GM23338 (cell line): ENCODE results near the gene ZPLD1. TPM values are rescaled to one million over a fixed set of nuclear protein-coding genes. Genes with fewer than 3 reads are reported as not detected.

Experiments
- ATAC-seq: fragments of 200-7000 bp; cut with Tn5 transposase; 3 replicates; pipeline ENCODE4 v1.9.1; 2020
- DNase-seq: peaks from one replicate; pipeline ENCODE4 v3.0.0-alpha.2; 2015; ENCODE audit warnings: low spot score
- H2AFZ ChIP-seq: fragments of 200-600 bp; sonication (generic); 2 replicates; pipeline ENCODE4 v1.8.0; 2016; ENCODE audit warnings: antibody characterized with exemption, mild to moderate bottlenecking, moderate library complexity
- H3F3A ChIP-seq: fragments of 200-600 bp; sonication (generic); replicated peaks from 2 replicates; pipeline ENCODE4 v1.8.0; 2017; ENCODE audit warnings: antibody characterized with exemption, mixed run types, low read depth
- H3K27ac ChIP-seq: fragments of 200-600 bp; sonication (generic); 2 replicates; pipeline ENCODE4 v1.6.1; 2016; ENCODE audit warnings: low read depth
- H3K27me3 ChIP-seq: fragments of 200-600 bp; sonication (generic); 2 replicates; pipeline ENCODE4 v1.8.0; 2016; ENCODE audit warnings: mild to moderate bottlenecking, mixed run types, moderate library complexity; ENCODE audit not compliant: insufficient read depth
- H3K36me3 ChIP-seq: fragments of 200-600 bp; sonication (generic); 2 replicates; pipeline ENCODE4 v1.8.0; 2016; ENCODE audit warnings: mild to moderate bottlenecking; ENCODE audit not compliant: insufficient read depth
- H3K4me1 ChIP-seq: fragments of 200-600 bp; sonication (generic); 2 replicates; pipeline ENCODE4 v1.8.0; 2016; ENCODE audit warnings: mild to moderate bottlenecking, moderate library complexity; ENCODE audit not compliant: insufficient read depth
- H3K4me2 ChIP-seq: fragments of 200-600 bp; sonication (generic); 2 replicates; pipeline ENCODE4 v1.7.1; 2017; ENCODE audit warnings: mixed run types
- H3K4me3 ChIP-seq: fragments of 200-600 bp; sonication (generic); 2 replicates; pipeline ENCODE4 v1.6.1; 2016; ENCODE audit warnings: mixed run types
- H3K79me2 ChIP-seq: fragments of 200-600 bp; sonication (generic); replicated peaks from 2 replicates; pipeline ENCODE4 v1.8.0; 2017; ENCODE audit warnings: mild to moderate bottlenecking; ENCODE audit not compliant: insufficient read depth
- H3K9me2 ChIP-seq: fragments of 200-600 bp; sonication (generic); 2 replicates; pipeline ENCODE4 v1.8.0; 2017; ENCODE audit not compliant: insufficient read depth
- H4K20me1 ChIP-seq: fragments of 200-600 bp; sonication (generic); replicated peaks from 2 replicates; pipeline ENCODE4 v1.8.0; 2017; ENCODE audit warnings: mild to moderate bottlenecking; ENCODE audit not compliant: insufficient read depth
- H3K27ac Mint-ChIP-seq: 2 replicates; pipeline ENCODE4 v1.8.0; 2020; ENCODE audit warnings: inconsistent platforms, mild to moderate bottlenecking, moderate library complexity, mixed read lengths
- H3K27me3 Mint-ChIP-seq: 3 replicates; pipeline ENCODE4 v1.8.0; 2022; ENCODE audit warnings: low read depth, mild to moderate bottlenecking, moderate library complexity, mixed read lengths, inconsistent platforms; ENCODE audit not compliant: insufficient read depth, poor library complexity
- H3K36me3 Mint-ChIP-seq: 3 replicates; pipeline ENCODE4 v1.8.0; 2021; ENCODE audit warnings: low read depth, mild to moderate bottlenecking, inconsistent platforms, moderate library complexity, mixed read lengths
- H3K4me1 Mint-ChIP-seq: 3 replicates; pipeline ENCODE4 v1.8.0; 2020; ENCODE audit warnings: mild to moderate bottlenecking, inconsistent platforms, mixed read lengths
- H3K4me3 Mint-ChIP-seq: 3 replicates; pipeline ENCODE4 v1.8.0; 2021; ENCODE audit warnings: moderate library complexity, mild to moderate bottlenecking, inconsistent platforms, mixed read lengths
- H3K9me3 Mint-ChIP-seq: 3 replicates; pipeline ENCODE4 v1.8.0; 2020; ENCODE audit warnings: moderate library complexity, mild to moderate bottlenecking, inconsistent platforms, mixed read lengths
- ETS1 ChIP-seq: IDR thresholded peaks from 2 replicates; pipeline ENCODE4 v1.6.1; 2016; ENCODE audit warnings: antibody characterized with exemption
- NANOG ChIP-seq: IDR thresholded peaks from 2 replicates; pipeline ENCODE4 v1.6.1; 2016; ENCODE audit warnings: antibody characterized with exemption, borderline replicate concordance
- POLR2AphosphoS5 ChIP-seq: IDR thresholded peaks from 2 replicates; pipeline ENCODE4 v1.6.1; 2016; ENCODE audit warnings: antibody characterized with exemption, low read depth
- REST ChIP-seq: IDR thresholded peaks from one replicate; pipeline ENCODE4 v1.6.1; 2018; ENCODE audit warnings: antibody characterized with exemption; ENCODE audit not compliant: unreplicated experiment
- ZNF462 ChIP-seq: fragments of 250-450 bp; sonication (Bioruptor Pico); IDR thresholded peaks from 2 replicates; pipeline ENCODE4 v1.5.0; 2020; ENCODE audit warnings: mild to moderate bottlenecking, moderate library complexity
- polyA plus RNA-seq: library from polyadenylated mRNA; unstranded; fragments of >200 nt; fragmentation: Nextera tagmentation; extraction: Ambion mirVana; gene quantifications from 2 replicates; pipeline ENCODE4 v1.2.1, GENCODE V29; 2016
- total RNA-seq: library from RNA; depleted of rRNA; stranded (reverse); fragments of >200 nt; shearing (Covaris generic); gene quantifications from 2 replicates; pipeline ENCODE4 v1.2.3, GENCODE V29; 2014

The ZPLD1 gene
- total and polyA plus RNA-seq, 2 experiments from 2014 or later = not detected

GRCh38 chr3:102390171-102390864, 44.5 kb upstream of the ZPLD1 start:
- no peaks in the 10 kb centered on the region for H3K4me1 ChIP-seq
- H3K4me3 ChIP-seq = no peak overlapping the region
- no peaks in the 10 kb centered on the region for H3K27me3 ChIP-seq
- ATAC-seq (no peak), DNase-seq (no peak)
- H3F3A ChIP-seq = no peaks in the 10 kb centered on the region
- Mint-ChIP-seq H3K27me3 (no peaks in the 10 kb centered on the region), H3K27ac (no peak overlapping the region), H3K4me3 (no peak overlapping the region), H3K9me3 (peaks cover 2% of the 10 kb centered on the region; the same call in 2 of the 3 replicates), H3K36me3 (no peaks in the 10 kb centered on the region), H3K4me1 (no peaks in the 10 kb centered on the region)
- no peak overlapping the region for H3K27ac ChIP-seq
- no peak for TF ChIP-seq NANOG
- TF ChIP-seq ZNF462 (CRISPR knock-in tag) = no peak
- TF ChIP-seq REST = no peak
- no peak for TF ChIP-seq ETS1
- TF ChIP-seq POLR2AphosphoS5 = no peak
- H2AFZ ChIP-seq = no peak overlapping the region; the same call in 1 of the 2 replicates
- H3K79me2 ChIP-seq = no peaks in the 10 kb centered on the region
- no peaks in the 10 kb centered on the region for H3K36me3 ChIP-seq
- no peaks in the 10 kb centered on the region for H4K20me1 ChIP-seq
- H3K9me2 ChIP-seq = no peaks in the 10 kb centered on the region
- no peak overlapping the region for H3K4me2 ChIP-seq
